Activated CD8-positive, alpha-beta memory T cell treated with anti-CD3 and anti-CD28 coated beads, Interleukin-2, amount 50 U/mL, for 4 hours (primary cell): ENCODE results near the gene CRYBA4.
"Not testable (repeated sequence)": the region's sequence is repeated elsewhere in the genome, so short reads cannot be mapped to it uniquely, and the experiment has no call there.

Experiments used
- DNase-seq: peaks from one replicate; pipeline ENCODE4 v3.0.0-alpha.2; 2020

CRYBA4 gene

GRCh38 chr22:26597480-26597879 is 24.3 kb upstream of the CRYBA4 start:
- no peak for DNase-seq

DNA sequence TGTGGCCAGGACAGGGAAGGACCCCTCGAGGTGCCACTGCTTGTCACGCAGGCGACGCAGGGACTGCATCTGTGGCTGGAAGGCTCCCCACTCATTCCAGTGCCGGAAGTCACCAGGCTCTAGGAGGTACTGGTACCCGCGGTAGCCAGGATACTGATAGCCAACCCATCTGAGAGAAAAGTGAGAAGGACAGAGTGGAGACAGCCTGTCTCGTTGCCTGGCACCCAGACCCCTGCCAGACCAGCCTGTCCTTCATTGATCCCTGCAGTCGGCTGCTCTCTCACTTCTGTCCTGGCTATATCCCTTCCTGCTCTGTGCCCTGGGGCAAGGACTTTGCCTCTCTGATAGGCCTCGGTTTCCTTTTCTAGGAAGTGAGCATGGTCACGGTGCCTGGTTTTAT is 22.3 kb upstream of the CRYBA4 start:
- DNase-seq: no peak

DNA sequence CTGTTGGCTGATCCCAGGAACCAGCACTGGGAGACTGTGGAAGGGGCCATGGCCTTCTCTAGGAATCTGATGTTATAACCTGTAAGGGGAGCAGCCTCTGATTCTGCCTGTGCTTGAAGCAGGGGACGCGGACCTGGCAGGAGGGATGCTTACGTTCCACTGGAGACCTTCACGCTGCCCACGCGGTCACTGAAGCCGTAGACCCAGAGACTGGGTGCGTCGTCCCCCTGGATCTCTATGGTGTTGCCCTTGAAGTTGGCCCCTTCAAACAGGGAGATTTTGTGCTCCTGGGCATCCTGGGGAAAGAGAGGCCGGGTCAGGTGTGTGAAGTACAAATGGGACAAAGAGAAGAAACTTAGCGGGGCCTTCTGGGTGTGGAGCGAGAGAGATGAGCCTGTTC is 20.0 kb upstream of the CRYBA4 start:
- no peak for DNase-seq

DNA sequence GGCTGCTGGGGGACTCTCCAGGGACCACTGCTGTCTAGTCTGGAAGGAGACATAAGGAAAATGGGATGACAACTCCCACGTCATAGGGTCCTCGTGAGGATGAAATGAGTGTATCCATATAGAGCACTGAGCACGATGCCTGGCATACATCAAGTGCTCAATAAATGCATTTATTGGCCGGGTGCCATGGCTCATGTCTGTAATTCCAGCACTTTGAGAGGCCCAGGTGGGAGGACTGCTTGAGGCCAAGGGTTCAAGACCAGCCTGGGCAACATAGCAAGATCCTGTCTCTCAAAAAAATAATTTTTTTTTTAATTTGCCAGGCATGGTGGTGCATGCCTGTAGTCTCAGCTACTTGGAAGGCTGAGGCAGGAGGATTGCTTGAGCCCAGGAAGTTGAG is 19.6 kb upstream of the CRYBA4 start:
- no peak for DNase-seq

DNA sequence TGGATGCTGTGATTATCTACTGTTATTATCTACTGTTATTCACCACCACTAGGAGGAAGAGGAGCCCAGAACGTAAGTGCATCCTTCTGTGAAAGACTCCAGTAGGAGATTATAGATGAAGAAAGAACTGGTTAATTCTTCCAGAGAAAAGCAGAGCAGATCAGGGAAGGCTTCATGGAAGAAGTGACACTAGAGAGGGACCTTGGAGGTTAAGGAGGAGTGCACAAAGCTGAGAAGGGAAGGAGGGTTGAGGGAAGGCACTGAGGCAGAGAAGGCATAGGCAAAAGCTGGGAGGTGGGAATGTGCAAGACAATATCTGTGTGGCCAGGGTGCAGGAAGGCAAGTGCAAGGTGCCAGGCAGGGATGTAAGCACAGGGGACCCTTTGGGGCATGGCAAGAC is 17.4 kb upstream of the CRYBA4 start:
- DNase-seq: no peak

DNA sequence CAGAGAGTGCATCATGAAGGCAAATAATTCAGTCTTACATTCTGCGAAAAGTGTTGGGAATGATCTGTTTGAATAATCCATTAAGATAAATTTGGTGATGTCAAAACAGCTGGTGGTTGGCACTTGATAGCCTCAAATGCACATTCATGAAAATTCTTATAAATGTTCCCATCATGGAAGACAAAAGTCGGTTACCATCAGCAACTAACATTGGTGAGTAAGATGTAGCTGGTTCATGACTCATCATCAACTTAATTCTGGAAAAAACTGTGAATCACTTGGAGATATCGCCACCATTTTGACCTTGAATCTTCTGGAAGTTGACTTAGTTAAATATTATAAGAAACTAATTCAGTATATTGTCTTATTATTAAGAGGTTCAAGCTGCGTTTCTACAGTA is 15.2 kb upstream of the CRYBA4 start:
- DNase-seq: no peak

DNA sequence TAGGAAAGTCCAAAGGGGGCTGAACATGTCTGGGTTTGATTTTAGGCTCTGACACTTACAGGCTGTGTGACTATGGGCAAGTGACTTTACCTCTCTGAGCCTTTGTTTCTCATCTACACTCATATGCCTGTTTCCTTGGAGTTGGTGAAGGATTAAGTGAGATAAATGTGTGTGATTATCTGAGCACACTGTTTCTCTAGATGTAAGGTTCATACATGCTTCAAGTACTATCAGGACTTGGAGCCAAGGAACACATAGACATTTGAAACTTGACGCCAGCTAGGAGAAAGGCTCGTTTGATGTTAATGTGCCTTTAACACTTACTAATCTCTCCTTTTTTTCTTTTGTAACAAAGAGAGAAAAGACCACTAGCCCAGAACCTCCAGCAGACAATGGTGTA is 13.6 kb upstream of the CRYBA4 start:
- DNase-seq: no peak

DNA sequence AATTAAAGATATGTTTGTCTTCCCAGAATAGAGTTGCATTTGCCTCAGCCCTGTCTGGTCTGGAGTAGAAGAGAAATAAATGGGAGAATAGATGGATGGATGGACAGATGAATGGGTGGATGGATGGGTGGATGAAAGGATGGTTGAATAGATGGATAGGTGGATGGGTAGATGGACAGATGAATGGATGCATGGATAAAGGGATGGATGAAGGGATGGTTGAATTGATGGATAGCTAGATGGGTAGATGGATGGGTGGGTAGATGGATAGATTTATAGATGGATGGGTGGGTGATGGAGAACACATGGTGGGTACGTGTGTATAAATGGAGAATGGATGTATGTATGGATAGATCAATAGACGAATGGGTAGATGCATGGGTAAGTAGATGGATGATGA is 12.5 kb upstream of the CRYBA4 start:
- no peak for DNase-seq

DNA sequence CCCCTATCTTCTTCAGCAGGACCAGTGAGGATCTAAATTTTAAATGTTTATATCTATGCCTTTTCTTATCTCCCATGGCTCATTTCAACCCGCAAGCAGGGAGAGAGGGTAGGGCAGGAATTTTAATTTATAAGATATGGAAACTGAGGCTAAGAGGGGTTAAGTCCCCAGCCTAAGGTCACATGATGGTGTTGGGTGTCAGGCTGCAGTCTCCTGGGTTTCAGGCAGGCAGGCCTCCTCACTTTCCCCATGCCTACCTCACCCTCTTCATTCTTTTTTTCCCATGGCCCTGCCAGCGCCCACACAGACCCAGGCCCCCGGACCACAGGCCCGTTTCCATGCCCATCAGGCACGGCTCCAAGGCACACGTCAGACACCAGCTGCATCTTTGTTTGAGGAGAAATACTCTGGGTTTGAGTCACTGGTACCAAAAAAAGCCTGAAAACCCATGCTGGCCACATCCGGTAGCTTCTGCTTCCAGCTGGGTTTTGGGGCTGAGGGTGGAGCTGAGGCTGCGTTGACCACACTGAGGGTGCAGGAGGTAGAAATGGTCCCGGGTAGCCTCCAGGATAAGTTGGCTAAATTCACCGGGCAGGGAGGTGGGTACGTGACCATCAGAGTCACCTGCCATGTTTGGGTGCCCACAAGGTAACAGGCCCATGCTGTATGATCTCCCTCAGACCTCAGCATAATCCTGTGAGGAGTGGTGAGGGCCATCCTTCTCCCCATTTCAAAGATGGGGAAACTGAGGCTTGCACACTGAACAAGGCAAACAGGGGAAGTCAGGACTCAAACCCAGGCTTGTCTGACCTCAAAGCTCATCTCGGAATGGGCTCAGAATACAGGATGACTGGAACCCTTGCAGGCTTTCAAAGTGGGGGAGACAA is 11.4 kb upstream of the CRYBA4 start:
- peak; percentile 24 for DNase-seq

GRCh38 chr22:26610996-26611395 is 10.8 kb upstream of the CRYBA4 start:
- DNase-seq: no peak

DNA sequence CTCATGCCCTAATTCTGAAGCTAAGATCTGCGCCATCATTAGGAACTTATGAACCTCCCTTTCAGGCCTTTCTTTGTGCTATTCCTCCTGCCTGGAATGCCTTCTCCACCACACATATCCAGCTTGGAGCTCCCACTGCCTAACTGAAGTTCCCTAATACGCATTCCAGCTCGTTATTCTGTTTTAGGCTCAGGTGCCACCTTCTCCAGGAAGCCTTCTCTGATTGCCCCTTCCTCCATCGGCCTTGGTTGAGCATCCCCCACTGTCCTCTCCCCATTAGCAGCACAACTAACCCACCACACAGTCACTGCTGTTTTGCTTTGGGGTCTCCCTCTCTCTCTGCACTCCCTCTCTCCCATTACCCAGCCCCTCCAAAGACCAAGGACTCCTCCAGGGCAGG is 9.1 kb upstream of the CRYBA4 start:
- DNase-seq: no peak

DNA sequence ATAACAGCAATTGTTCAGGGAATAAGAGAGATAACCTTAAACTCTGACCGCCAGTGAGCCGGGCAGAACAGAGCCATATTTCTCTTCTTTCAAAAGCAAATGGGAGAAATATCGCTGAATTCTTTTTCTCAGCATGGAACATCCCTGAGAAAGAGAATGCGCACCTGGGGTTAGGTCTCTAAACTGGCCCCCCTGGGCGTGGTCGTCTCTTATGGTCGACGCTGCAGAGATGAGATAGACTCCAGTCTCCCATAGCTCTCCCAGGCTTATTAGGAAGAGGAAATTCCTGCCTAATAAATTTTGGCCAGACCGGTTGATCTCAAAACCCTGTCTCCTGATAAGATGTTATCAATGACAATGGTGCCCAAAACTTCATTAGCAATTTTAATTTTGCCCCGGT is 8.0 kb upstream of the CRYBA4 start:
- not testable (repeated sequence) for DNase-seq

DNA sequence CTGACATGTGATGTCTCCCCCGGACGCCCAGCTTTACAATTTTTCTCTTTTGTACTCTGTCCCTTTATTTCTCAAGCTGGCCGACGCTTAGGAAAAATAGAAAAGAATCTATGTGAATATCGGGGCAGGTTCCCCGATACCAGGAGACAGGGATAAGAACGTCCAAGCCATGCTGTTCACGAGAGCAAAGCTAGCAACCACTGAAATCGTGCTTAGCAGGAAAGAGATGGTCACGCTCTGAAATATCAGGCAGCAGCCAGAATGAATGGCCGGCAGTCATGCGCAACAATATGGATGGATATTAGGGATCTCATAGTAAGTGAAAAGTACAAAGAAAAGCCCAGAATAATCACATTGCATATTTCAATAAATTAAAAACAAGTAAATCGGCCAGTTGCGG is 7.4 kb upstream of the CRYBA4 start:
- no peak for DNase-seq

DNA sequence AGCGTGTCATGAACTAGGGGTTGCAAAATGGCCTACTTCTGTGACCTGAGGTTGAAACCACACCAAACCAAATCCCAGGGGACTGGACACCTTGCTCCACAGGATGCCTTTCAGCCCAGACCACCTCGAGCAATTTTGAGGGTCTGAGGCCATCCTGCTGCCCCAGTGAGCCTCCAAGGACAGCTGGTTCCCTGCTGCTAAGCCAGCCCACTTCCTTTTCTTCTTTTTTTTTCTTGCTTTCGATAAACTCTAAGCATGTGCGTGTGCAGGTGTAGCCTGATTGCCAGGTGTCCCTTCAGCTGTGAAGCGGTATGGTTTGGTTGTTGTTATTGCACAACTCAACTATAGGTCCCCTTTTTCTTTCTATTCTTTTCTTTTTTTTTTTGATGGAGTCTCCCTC is 6.6 kb upstream of the CRYBA4 start:
- no peak for DNase-seq

GRCh38 chr22:26615830-26616435 is 5.8 kb upstream of the CRYBA4 start:
- DNase-seq: no peak

DNA sequence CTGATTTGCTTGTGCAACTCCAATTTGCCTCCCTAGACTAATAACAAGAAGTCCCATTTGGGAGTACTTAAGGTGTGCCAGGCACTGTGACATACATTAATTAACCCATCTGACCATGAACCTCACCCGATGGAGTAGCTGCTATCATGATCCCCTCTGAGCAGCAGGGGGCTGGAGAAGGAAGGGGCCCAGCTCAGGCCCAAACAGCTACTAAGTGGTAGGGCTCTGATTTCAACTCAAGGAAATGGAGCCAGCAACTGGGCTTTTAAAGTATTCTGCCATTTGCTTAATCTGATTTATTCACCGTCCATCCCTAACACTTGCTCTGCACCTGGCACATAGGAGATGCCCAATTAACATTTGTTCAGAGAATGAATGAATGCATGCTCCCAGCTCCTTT is 5.1 kb upstream of the CRYBA4 start:
- DNase-seq: no peak

- DNase-seq: no peak
Observed at GRCh38 chr22:26617271-26618199, 4.2 kb upstream of the CRYBA4 start, which contains the start of gene CRYBB1. Gene CRYBB1, minus strand, starts transcription at chr22:26618027. Its CDS starts 1,708 bp downstream, at chr22:26616319.

DNA sequence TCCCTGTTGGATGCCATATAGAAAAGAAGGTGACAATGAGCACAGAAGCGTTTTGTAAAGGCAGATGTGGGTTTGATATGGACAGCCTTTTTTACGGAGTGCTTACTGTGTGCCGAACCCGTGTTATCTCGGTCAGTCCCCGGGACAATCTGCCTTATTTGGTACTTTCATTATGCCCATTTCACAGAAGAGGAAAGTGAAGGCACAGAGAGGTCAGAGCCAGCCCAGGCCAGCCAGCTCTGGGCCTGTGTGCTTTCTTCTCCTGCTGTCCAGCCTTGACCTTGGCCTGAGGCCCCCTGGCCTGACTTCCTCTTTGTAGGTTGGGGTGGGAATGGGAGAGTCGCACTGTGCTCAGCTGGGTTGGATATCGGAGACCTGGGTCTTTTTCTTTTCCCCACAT is 3.3 kb upstream of the CRYBA4 start:
- DNase-seq: no peak

GRCh38 chr22:26619510-26619909 is 2.3 kb upstream of the CRYBA4 start:
- no peak for DNase-seq

DNA sequence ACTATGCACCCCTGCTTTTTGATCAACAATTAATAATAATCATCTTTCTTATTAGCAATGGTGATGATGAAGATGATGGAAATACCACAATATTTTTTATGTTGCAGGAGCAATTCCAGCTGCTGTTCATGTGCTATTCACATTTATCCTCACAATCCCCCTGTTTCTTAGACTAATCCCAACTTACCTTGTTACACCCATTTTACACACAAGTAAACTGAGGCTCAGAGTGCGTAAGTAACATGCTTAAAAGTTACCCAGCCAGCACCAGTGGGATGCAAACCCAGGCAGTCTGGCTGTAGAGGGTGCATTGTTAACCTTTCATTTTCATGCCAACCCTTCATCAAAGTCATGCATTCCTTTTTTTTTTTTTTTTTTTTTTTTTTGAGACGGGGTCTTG is 1.6 kb upstream of the CRYBA4 start:
- no peak for DNase-seq

DNA sequence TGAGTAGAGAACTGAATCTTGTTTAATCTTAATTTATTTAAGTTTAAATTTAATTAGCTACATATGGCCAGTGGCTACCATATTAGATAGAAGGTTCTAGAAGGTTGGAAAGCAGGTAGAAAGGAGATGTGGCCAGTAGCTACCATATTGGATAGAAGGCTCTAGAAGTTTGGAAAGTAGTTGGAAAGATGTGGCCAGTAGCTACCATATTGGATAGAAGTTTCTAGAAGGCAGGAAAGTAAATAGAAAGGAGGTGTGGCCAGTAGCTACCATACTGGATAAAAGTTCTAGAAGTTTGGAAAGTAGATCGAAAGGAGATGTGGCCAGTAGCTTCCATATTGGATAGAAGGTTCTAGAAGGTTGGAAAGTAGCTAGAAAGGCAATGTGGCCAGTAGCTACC is 2.2 kb downstream of the CRYBA4 start:
- DNase-seq: no peak

DNA sequence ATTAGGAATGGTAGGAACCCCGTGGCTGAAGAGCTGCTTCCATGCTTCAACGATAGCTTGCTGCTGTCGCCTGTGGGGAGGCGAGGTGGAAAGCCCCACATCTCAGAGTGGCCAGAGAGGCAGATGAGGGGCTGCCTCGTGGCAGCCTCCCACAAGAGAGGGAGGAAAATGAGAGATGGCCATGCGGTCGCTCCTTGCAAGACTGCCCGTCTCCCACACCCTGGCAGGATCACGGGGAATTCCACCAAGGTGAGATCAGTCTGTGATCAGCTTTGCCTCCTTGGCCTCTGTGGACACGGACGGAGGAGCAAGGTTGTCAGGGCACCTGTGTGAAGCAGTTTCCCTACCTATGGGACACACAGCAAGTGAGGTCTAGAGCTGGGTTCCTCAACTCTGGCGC is 3.0 kb downstream of the CRYBA4 start:
- DNase-seq: no peak

DNA sequence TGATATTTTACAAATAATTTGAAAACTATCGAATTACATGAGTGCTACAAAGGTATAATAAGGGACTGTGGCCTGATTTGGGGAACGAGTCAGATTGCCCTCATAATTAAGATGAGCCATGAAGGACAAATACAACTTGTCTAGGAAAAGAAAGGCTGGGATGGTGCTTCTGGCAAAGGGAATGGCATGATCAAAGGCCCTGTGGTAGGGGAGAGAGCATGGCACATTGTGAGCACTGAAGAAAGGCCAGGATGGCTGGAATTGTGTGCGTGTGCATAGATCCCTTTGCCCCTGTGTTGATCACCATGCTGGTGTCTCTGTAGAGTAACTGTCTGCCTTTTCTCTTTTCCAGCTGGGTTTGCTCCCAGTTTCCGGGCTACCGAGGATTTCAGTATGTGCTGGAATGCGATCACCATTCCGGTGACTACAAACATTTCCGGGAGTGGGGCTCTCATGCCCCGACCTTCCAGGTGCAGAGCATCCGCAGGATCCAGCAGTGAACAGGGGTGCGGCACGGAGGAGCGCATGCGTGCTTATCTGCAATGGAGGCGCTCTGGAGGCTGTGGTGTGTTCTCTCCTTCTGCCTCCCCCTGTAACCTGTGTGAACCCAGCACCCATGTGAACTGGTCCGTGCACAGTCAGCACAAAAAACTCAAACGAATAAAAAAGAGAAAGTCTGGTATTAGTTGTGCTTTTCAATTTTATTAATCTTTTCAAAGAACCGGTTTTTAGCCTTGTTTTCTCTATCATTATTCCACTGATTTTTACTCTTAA is 8.4 kb downstream of the CRYBA4 start:
- DNase-seq: no peak
